ENCODE measurements around the gene STH. TPM values are rescaled to one million over a fixed set of nuclear protein-coding genes. Genes with fewer than 3 reads are reported as not detected.

Gene STH
- total and polyA plus RNA-seq, 10 of the 15 experiments (the other 5 are each of a cell fraction or from before 2014, with no cell fraction given) = not detected

DNA sequence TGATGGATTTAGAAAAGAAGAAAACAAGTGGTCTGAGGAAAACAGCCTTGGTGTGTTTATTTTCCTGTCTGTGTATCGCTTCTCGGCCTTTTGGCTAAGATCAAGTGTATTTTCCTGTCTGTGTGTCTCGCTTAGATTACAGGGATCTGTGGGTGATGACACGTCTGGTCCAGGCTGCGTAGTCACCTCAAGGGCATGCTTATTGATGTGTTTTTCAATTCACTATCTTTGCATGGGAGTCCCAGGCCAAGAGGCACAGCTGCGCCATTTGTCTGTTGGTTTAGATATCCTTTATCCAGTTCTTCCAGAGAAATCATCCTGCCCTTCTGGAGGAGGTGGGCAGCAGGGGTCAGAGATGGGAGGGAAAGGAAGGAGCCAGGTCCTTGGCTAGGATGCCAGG lies 47.1 kb upstream of the STH start (continued):
- TF ChIP-seq, protein P1, sequence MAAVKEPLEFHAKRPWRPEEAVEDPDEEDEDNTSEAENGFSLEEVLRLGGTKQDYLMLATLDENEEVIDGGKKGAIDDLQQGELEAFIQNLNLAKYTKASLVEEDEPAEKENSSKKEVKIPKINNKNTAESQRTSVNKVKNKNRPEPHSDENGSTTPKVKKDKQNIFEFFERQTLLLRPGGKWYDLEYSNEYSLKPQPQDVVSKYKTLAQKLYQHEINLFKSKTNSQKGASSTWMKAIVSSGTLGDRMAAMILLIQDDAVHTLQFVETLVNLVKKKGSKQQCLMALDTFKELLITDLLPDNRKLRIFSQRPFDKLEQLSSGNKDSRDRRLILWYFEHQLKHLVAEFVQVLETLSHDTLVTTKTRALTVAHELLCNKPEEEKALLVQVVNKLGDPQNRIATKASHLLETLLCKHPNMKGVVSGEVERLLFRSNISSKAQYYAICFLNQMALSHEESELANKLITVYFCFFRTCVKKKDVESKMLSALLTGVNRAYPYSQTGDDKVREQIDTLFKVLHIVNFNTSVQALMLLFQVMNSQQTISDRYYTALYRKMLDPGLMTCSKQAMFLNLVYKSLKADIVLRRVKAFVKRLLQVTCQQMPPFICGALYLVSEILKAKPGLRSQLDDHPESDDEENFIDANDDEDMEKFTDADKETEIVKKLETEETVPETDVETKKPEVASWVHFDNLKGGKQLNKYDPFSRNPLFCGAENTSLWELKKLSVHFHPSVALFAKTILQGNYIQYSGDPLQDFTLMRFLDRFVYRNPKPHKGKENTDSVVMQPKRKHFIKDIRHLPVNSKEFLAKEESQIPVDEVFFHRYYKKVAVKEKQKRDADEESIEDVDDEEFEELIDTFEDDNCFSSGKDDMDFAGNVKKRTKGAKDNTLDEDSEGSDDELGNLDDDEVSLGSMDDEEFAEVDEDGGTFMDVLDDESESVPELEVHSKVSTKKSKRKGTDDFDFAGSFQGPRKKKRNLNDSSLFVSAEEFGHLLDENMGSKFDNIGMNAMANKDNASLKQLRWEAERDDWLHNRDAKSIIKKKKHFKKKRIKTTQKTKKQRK (IDR thresholded peaks at IDR 0.05; ENCODE audit: low read depth, low read length) = no peak
- TF ChIP-seq MYC (IDR thresholded peaks at IDR 0.05; ENCODE audit: insufficient read depth, insufficient read length, insufficient replicate concordance, low read length, severe bottlenecking) (no peak), JUNB (IDR thresholded peaks at IDR 0.05) (no peak), CBFB (IDR thresholded peaks at IDR 0.05; ENCODE audit: low read depth) (no peak), NFIC (IDR thresholded peaks at IDR 0.05; ENCODE audit: low read depth, low read length) (no peak)
- TF ChIP-seq, protein P2, sequence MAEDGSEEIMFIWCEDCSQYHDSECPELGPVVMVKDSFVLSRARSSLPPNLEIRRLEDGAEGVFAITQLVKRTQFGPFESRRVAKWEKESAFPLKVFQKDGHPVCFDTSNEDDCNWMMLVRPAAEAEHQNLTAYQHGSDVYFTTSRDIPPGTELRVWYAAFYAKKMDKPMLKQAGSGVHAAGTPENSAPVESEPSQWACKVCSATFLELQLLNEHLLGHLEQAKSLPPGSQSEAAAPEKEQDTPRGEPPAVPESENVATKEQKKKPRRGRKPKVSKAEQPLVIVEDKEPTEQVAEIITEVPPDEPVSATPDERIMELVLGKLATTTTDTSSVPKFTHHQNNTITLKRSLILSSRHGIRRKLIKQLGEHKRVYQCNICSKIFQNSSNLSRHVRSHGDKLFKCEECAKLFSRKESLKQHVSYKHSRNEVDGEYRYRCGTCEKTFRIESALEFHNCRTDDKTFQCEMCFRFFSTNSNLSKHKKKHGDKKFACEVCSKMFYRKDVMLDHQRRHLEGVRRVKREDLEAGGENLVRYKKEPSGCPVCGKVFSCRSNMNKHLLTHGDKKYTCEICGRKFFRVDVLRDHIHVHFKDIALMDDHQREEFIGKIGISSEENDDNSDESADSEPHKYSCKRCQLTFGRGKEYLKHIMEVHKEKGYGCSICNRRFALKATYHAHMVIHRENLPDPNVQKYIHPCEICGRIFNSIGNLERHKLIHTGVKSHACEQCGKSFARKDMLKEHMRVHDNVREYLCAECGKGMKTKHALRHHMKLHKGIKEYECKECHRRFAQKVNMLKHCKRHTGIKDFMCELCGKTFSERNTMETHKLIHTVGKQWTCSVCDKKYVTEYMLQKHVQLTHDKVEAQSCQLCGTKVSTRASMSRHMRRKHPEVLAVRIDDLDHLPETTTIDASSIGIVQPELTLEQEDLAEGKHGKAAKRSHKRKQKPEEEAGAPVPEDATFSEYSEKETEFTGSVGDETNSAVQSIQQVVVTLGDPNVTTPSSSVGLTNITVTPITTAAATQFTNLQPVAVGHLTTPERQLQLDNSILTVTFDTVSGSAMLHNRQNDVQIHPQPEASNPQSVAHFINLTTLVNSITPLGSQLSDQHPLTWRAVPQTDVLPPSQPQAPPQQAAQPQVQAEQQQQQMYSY (CRISPR knock-in tag; IDR thresholded peaks at IDR 0.05) = no peak

Measured in GM12878 (cell line).